Measurements from ENCODE around the gene ALDH8A1.

Gene ALDH8A1

GRCh38 chr6:134932535-134933470 is 17.1 kb downstream of the ALDH8A1 start:
- no peak for DNase-seq (ENCODE audit: low read depth)
- TF ChIP-seq CTCF (IDR thresholded peaks at IDR 0.05; ENCODE audit: control insufficient read depth, extremely low read depth, insufficient read depth): no peak
- no peak overlapping the region for H3K4me3 ChIP-seq (ENCODE audit: low read depth, low read length)

- no peak for DNase-seq (ENCODE audit: low read depth)
- no peak overlapping the region for H3K4me3 ChIP-seq (ENCODE audit: low read depth, low read length)
- no peak for TF ChIP-seq CTCF (IDR thresholded peaks at IDR 0.05; ENCODE audit: control insufficient read depth, extremely low read depth, insufficient read depth)
Measured at GRCh38 chr6:134932098-134932497, 17.8 kb downstream of the ALDH8A1 start.

- no peak overlapping the region for H3K4me3 ChIP-seq (ENCODE audit: low read depth, low read length)
- DNase-seq (ENCODE audit: low read depth): no peak
- TF ChIP-seq CTCF (IDR thresholded peaks at IDR 0.05; ENCODE audit: control insufficient read depth, extremely low read depth, insufficient read depth): no peak
Measured at GRCh38 chr6:134930463-134930862, 19.4 kb downstream of the ALDH8A1 start.

- TF ChIP-seq CTCF (IDR thresholded peaks at IDR 0.05; ENCODE audit: control insufficient read depth, extremely low read depth, insufficient read depth): no peak
- DNase-seq (ENCODE audit: low read depth): no peak
- no peak overlapping the region for H3K4me3 ChIP-seq (ENCODE audit: low read depth, low read length)
Measured at GRCh38 chr6:134928151-134928900, 21.6 kb downstream of the ALDH8A1 start.

- no peak overlapping the region for H3K4me3 ChIP-seq (ENCODE audit: low read depth, low read length)
- TF ChIP-seq CTCF (IDR thresholded peaks at IDR 0.05; ENCODE audit: control insufficient read depth, extremely low read depth, insufficient read depth): no peak
- no peak for DNase-seq (ENCODE audit: low read depth)
Measured at GRCh38 chr6:134925800-134926199, 24.1 kb downstream of the ALDH8A1 start.

GRCh38 chr6:134921721-134922261 is 28.1 kb downstream of the ALDH8A1 start:
- DNase-seq (ENCODE audit: low read depth): no peak
- H3K4me3 ChIP-seq (ENCODE audit: low read depth, low read length): no peak overlapping the region
- TF ChIP-seq CTCF (IDR thresholded peaks at IDR 0.05; ENCODE audit: control insufficient read depth, extremely low read depth, insufficient read depth): no peak
